Hematopoietic multipotent progenitor cell treated with erythropoietin and hydrocortisone succinate and interleukin-3 and kit ligand, for 8 days (in vitro differentiated cells): ENCODE measurements around the gene LRBA.

Experiments
- DNase-seq: peaks from one replicate; pipeline ENCODE4 v3.0.0-alpha.2; 2015

The LRBA gene

GRCh38 chr4:150462743-150463142 is 552.3 kb downstream of the LRBA start:
- no peak for DNase-seq

GRCh38 chr4:150461957-150462356 is 553.1 kb downstream of the LRBA start:
- no peak for DNase-seq

- DNase-seq = no peak
Measured at GRCh38 chr4:150457802-150458201, 557.3 kb downstream of the LRBA start.

DNA sequence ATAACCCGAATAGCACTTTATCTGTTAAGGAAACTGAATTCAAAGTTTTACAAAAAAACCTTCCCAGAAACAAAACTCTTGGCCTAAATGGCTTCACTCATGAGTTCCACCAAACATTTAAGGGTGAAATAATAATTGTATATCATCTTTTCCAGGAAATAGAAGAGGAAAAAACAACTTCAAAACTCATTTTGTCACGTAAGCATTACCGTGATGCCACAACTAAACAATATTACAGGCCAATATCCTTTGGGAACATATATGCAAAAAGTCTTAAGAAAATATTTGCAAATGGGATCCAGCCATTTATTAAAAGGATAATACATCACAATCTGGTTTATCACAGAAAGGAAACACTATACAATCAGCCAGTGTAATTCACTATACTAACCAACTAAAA is 563.2 kb downstream of the LRBA start:
- no peak for DNase-seq

DNA sequence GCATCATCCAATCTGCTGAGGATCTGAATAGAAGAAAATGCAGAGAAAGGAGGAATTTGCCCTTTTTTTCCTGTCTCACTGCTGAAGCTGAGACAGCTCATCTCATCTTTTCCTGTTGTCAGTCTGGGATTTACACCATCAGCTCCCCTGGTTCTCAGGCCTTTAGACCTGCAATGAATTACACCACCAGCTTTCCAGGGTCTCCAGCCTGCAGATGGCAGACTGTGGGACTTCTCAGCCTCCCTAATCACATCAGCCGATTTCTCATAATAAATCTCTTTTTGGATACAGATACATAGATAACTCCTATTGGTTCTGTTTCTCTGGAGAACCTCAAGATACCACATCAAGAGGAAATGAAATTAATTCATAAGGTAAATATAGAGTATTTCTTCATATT is 567.7 kb downstream of the LRBA start:
- DNase-seq = no peak

DNA sequence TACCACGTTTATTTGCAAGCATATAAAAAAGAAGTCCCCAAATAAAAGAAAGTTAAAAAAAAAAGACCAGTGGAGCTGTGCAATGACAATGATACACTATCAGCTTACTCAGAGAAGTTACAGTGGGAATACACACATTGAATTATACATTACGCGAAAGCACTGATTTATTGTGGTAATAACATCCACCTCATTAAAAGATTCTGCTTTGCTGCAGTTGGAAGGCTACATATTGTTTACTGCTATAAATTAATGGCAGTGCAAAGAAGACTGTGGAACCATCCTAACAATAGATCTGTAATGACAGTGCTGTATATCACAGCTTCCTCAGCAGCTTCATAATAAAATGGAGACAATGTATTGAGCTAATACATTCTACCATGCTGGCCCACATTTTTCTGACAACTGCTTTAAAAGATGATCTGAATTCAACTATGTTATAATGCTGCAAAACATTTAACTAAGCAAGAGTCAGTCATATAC is 575.6 kb downstream of the LRBA start:
- DNase-seq = no peak

- DNase-seq = no peak
Measured at GRCh38 chr4:150436598-150437370, 578.3 kb downstream of the LRBA start.

DNA sequence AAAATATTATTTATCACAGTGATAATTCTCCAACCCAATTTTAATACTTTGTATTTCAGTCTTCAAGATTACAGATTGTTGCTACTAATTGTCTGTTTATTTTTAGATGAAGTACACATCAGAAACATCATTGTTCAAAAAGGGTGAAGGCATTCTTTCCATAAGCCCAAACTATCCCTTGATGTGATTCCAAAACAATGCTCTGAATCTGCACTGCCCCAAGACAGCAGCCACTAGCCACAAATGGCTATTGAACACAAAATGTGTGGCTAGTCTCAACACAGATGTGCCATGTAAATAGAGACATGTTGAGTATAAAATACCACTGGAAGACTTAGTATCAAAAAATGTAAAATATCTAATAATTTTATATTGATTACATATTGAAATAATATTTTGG is 583.9 kb downstream of the LRBA start:
- DNase-seq = no peak

- no peak for DNase-seq
Measured at GRCh38 chr4:150425161-150425560, 589.9 kb downstream of the LRBA start.

DNA sequence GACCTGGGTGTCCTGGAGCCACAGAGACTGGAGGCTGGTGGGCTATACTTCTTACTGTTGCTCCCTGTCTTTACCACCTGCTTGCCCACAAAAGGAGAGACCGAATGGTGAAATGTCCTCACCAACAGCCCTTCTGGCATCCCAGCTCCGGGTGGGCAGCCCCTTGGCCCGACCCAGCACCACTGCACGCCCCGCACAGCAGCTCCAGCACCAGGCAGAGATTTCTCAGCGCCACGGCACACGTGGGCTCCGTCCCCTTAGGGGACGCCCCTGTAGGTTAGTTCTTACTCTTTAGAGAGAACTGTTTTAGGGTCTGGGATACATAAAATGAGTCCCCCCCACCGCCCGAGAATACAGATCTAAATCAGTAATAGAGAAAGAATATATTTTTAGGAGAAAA is 591.6 kb downstream of the LRBA start:
- DNase-seq = no peak

- DNase-seq = no peak
Measured at GRCh38 chr4:150423074-150423473, 592.0 kb downstream of the LRBA start.

- no peak for DNase-seq
Measured at GRCh38 chr4:150421612-150422011, 593.5 kb downstream of the LRBA start.

GRCh38 chr4:150419939-150420338 is 595.1 kb downstream of the LRBA start:
- no peak for DNase-seq

DNA sequence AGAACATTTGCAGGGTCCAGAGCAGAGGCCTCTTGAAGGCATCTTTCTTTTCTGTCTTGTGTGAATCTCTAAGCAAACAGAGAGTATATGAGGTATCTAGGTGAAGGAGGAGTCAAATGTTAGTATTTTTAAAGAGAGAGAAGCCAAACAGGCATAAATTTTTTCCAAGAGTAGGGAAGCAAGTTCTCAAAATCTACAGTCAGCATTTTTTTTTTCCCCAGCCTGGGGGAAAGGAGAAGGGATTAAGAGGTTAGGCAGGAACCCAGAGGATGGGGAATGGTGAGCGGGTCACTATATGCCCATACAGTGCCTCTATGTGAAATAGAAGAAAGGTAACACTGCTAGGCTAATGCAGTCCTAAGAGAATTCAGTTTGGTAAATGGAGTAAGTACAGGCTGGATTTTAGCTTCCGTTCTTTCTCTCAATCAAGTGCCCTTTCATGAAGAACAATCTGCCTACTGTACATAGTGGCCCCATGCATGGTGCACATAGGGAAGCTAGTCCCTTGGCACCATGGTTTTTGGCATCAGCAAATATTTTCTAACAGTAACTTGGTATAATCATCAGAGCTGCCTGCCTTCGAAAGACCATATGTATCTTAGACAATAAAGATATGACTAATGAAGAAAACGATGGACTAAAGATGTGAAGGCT is 596.2 kb downstream of the LRBA start:
- DNase-seq = no peak

GRCh38 chr4:150415213-150415612 is 599.9 kb downstream of the LRBA start:
- DNase-seq = no peak

GRCh38 chr4:150411520-150411919 is 603.6 kb downstream of the LRBA start:
- no peak for DNase-seq

DNA sequence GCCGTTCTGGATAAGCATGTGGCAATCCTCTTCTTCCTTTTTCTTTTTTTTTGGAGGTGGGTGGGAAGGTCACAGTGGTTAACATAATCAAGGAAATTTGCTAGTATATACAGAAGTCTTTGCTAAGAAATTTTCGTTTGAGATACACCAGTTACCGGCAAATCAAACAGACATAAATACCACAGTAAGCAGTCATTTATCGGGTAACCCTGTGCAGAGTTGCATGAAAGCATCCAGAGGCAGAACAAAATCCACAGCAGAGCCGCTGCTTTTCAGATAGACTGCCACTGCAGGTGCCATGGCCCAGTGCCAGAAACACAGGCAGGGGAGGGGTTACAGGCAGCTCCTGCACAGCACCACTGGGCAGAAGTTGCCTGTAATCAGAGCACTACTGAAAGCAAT is 612.2 kb downstream of the LRBA start:
- peak; percentile 67 for DNase-seq

- DNase-seq = no peak
Measured at GRCh38 chr4:150401083-150401687, 613.9 kb downstream of the LRBA start.

GRCh38 chr4:150395872-150396271 is 619.2 kb downstream of the LRBA start:
- DNase-seq = no peak

DNA sequence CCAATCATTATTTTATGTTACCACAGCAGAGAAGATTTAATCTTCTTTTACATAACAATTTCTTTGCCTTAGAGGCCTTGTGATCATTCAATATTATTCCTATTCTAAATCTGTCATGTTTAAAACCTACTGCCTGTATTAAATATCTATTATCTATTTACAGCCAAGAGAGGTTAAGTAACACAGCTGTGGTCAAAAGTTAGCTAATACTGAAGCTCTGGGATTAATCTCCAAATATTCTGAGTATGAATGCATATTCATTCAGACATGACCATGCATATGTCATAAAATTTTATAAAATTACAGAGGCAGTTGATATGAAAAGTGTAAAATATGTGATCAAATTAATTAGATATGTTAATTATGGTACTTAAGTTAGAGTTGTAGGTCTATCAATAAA is 621.0 kb downstream of the LRBA start:
- DNase-seq = no peak

DNA sequence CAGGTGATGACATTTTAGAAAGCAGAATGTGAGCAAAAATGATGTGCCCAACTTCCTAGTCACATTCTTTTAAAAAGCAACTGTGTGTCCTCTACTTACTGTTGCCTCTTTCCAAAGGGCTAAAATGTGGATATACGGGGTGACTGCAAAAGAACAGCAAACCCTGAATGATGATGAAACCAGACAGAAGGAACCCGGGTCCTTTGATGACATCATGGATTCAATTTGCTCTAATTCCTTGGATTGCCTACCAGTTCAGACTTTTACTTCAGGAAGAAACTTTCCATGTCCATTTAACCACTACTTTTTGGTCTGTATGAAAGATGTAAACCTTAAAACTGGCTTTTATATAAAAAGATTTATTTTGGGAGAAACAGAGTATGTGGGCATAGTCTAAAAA is 624.0 kb downstream of the LRBA start:
- no peak for DNase-seq

DNA sequence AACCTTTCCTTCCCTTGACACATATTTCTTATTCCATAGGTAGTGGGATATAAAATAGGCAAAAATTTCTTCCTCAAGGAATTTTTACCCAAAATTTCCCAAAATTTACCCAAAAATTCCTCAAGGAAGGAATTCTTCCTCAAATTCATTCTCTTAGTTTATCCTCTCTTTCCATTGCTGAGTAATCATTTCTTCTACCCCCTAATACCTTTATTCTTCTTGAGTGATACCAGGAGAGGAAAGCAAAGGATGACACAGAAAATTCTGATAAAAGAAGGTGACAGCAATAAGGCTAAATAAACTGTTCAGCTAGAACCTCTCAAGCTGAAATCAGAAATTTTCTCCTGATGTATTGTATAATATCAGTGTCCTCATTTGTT is 624.6 kb downstream of the LRBA start:
- DNase-seq = no peak

- peak; percentile 14 for DNase-seq
Measured at GRCh38 chr4:150389896-150390530, 625.1 kb downstream of the LRBA start.

DNA sequence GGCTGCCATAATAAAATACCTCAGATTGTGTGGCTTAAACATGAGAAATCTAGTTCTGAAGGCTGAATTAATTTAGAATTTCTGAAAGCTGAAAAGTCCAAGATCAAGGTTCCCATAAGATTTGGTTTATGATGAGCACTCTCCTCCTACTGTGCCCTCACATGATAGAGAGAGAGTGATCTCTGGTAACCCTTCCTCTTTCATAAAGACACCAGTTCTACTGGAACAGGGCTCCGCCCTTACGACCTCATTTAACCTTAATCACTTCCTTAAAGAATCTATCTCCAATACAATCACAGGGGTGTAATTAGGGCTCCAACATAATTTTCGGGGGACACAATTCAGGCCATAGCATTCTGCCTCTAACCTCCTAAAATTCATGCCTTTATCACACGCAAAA is 627.1 kb downstream of the LRBA start:
- DNase-seq = peak; percentile 21
